ENCODE measurements around the gene SRD5A1.

DNA sequence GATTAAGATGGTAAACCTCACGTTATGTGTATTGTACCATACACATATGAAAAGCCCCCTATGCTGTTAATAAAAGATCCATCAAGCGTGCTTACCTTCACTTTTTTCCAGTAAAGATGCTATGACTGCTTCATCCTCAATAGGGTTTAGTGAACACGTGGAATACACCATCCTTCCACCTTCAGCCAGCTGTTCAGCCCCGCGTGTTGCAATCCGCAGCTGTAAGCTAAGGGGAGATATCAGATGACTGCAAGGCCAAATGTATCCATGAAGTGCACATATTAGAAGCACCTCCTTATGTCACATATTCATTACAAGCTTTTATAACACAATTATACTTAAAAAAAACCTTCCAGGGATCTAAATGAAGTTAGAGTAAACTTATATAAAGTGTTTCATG lies 16.6 kb upstream of the SRD5A1 start:
- TF ChIP-seq CTCF (conservative IDR thresholded peaks at IDR 0.05) (no peak), EZH2 (IDR thresholded peaks at IDR 0.05; ENCODE audit: low read depth) (no peak)
